CD4-positive, CD25-positive, alpha-beta regulatory T cell (primary cell): ENCODE data around the gene DENND4B. TPM values are rescaled to one million over a fixed set of nuclear protein-coding genes. Genes with fewer than 3 reads are reported as not detected.

ENCODE experiments used
- ATAC-seq, 2 donors: fragments of 150-1000 bp; cut with Tn5 transposase; one replicate each; pipeline ENCODE4 v1.10.0; 2021; ENCODE audit warnings: low read depth in 2 of 2, moderate number of reproducible peaks in 2 of 2, moderate library complexity in 1 of 2
- DNase-seq, 3 donors: peaks; one replicate each; pipeline versions ENCODE4 v3.0.0 to v3.0.0-alpha.2; 2012 to 2022; ENCODE audit warnings: mixed read lengths in 1 of 3
- H3K27ac ChIP-seq: one replicate; pipeline ENCODE4 v1.7.0; 2013; ENCODE audit warnings: mild to moderate bottlenecking, low read length; ENCODE audit not compliant: insufficient read depth, poor library complexity, severe bottlenecking
- H3K27me3 ChIP-seq: one replicate; pipeline ENCODE4 v1.7.0; 2013; ENCODE audit warnings: low read length; ENCODE audit not compliant: control insufficient read depth, insufficient read depth
- H3K36me3 ChIP-seq: one replicate; pipeline ENCODE4 v1.7.0; 2013; ENCODE audit warnings: mild to moderate bottlenecking, low read length, moderate library complexity; ENCODE audit not compliant: control insufficient read depth, insufficient read depth
- H3K4me1 ChIP-seq: 2 replicates; pipeline ENCODE4 v1.7.0; 2013; ENCODE audit warnings: mild to moderate bottlenecking, low read length; ENCODE audit not compliant: insufficient read depth, control insufficient read depth, poor library complexity, severe bottlenecking
- H3K4me3 ChIP-seq: one replicate; pipeline ENCODE4 v1.7.0; 2013; ENCODE audit warnings: low read depth, mild to moderate bottlenecking, low read length, moderate library complexity
- H3K9me3 ChIP-seq, 2 experiments: 1 replicate in 1 of 2; 2 replicates in 1 of 2; pipeline ENCODE4 v1.7.0; 2013; ENCODE audit warnings: low read length in 2 of 2, mild to moderate bottlenecking in 1 of 2, moderate library complexity in 1 of 2; ENCODE audit not compliant: control insufficient read depth in 2 of 2
- H3K27ac Mint-ChIP-seq, 3 donors: one replicate each; pipeline ENCODE4 v1.8.0; 2020 to 2022; ENCODE audit warnings: mild to moderate bottlenecking in 3 of 3, mixed read lengths in 3 of 3, moderate library complexity in 2 of 3
- H3K27me3 Mint-ChIP-seq: one replicate; pipeline ENCODE4 v1.8.0; 2022; ENCODE audit warnings: mild to moderate bottlenecking, mixed read lengths
- H3K36me3 Mint-ChIP-seq: one replicate; pipeline ENCODE4 v1.8.0; 2020; ENCODE audit warnings: mixed read lengths
- H3K4me1 Mint-ChIP-seq, 4 donors: one replicate each; pipeline ENCODE4 v1.8.0; 2020 to 2022; ENCODE audit warnings: mixed read lengths in 4 of 4, mild to moderate bottlenecking in 1 of 4
- H3K4me3 Mint-ChIP-seq, 4 donors: one replicate each; pipeline ENCODE4 v1.8.0; 2020 to 2022; ENCODE audit warnings: mild to moderate bottlenecking in 4 of 4, mixed read lengths in 4 of 4, moderate library complexity in 3 of 4
- H3K9me3 Mint-ChIP-seq, 7 donors: one replicate each; pipeline ENCODE4 v1.8.0; 2020 to 2022; ENCODE audit warnings: mixed read lengths in 7 of 7, mild to moderate bottlenecking in 3 of 7, moderate library complexity in 2 of 7
- polyA plus RNA-seq, 4 donors: library from polyadenylated mRNA; unstranded; fragments of 300-500 nt; fragmentation: Illumina TruSeq; gene quantifications; one replicate each; pipeline ENCODE4 v1.2.3, GENCODE V29; 2021
- total RNA-seq: library from RNA; stranded (reverse); gene quantifications from one replicate; pipeline ENCODE4 v1.2.3, GENCODE V29; 2022

The DENND4B gene
- total and polyA plus RNA-seq, 5 donors from 2014 or later = 11.2 to 133 (median 13.7) TPM

- peak overlapping the region in 1 of 4 donors; percentile 38 for H3K4me3 Mint-ChIP-seq
- H3K36me3 ChIP-seq = peaks cover 28% of the 10 kb centered on the region
- peaks cover under 1% of the 10 kb centered on the region for H3K27me3 Mint-ChIP-seq
- no peaks in the 10 kb centered on the region for H3K9me3 Mint-ChIP-seq
- peaks cover 6 to 15% (median 9%) of the 10 kb centered on the region in 4 donors for H3K4me1 Mint-ChIP-seq
- DNase-seq (peak in 1 of 3 donors; percentile 11), ATAC-seq (no peak)
- peaks cover 2% of the 10 kb centered on the region for H3K36me3 Mint-ChIP-seq
- H3K27ac ChIP-seq = no peak overlapping the region
- no peaks in the 10 kb centered on the region for H3K27me3 ChIP-seq
- H3K9me3 ChIP-seq = no peaks in the 10 kb centered on the region
- peak overlapping the region in 1 of 3 donors; percentile 59 for H3K27ac Mint-ChIP-seq
- H3K4me1 ChIP-seq = peaks cover 10% of the 10 kb centered on the region
- H3K4me3 ChIP-seq = no peak overlapping the region
Measured at GRCh38 chr1:153928245-153928644, 18.3 kb downstream of the DENND4B start.

GRCh38 chr1:153926405-153926804, 20.1 kb downstream of the DENND4B start:
- Mint-ChIP-seq H3K27ac (no peak overlapping the region), H3K9me3 (no peaks in the 10 kb centered on the region), H3K4me1 (peaks cover 7 to 24% (median 16%) of the 10 kb centered on the region in 4 donors), H3K36me3 (no peaks in the 10 kb centered on the region), H3K27me3 (peaks cover 6% of the 10 kb centered on the region), H3K4me3 (peak overlapping the region in 1 of 4 donors; percentile 75)
- Histone ChIP-seq H3K9me3 (no peaks in the 10 kb centered on the region), H3K27me3 (no peaks in the 10 kb centered on the region), H3K4me3 (no peak overlapping the region), H3K27ac (no peak overlapping the region), H3K4me1 (peaks cover 14% of the 10 kb centered on the region), H3K36me3 (peaks cover 14% of the 10 kb centered on the region)
- DNase-seq (no peak), ATAC-seq (no peak)

- no peaks in the 10 kb centered on the region for H3K36me3 Mint-ChIP-seq
- H3K27ac Mint-ChIP-seq = peak within 1 kb of the TSS; percentile 93 to 99 (median 96)
- H3K4me1 Mint-ChIP-seq = peaks cover 25 to 49% (median 40%) of the 10 kb centered on the region in 4 donors
- Histone ChIP-seq H3K9me3 (no peaks in the 10 kb centered on the region), H3K36me3 (peaks cover 4% of the 10 kb centered on the region), H3K27ac (peak within 1 kb of the TSS; percentile 96), H3K27me3 (no peaks in the 10 kb centered on the region), H3K4me1 (peaks cover 39% of the 10 kb centered on the region), H3K4me3 (peak within 1 kb of the TSS; percentile 97)
- peak; percentile 99 to 100 (median 99) for DNase-seq
- peaks cover 6% of the 10 kb centered on the region for H3K27me3 Mint-ChIP-seq
- H3K9me3 Mint-ChIP-seq = peaks cover 0 to 1% (median 0%) of the 10 kb centered on the region in 7 donors
- H3K4me3 Mint-ChIP-seq = peak within 1 kb of the TSS; percentile 93 to 97 (median 96)
- peak; percentile 94 for ATAC-seq
Measured at GRCh38 chr1:153922972-153923925, 23.3 kb downstream of the DENND4B start, which contains the start of gene GATAD2B. Gene GATAD2B (minus strand): TSS chr1:153922972. CDS start chr1:153828347, 94,625 bp downstream.

GRCh38 chr1:153922076-153922971, 24.2 kb downstream of the DENND4B start:
- Histone ChIP-seq H3K36me3 (peaks cover 6% of the 10 kb centered on the region), H3K27me3 (no peaks in the 10 kb centered on the region), H3K9me3 (no peaks in the 10 kb centered on the region), H3K4me3 (peak overlapping the region; percentile 90), H3K27ac (peak overlapping the region; percentile 74), H3K4me1 (peaks cover 39% of the 10 kb centered on the region)
- H3K27me3 Mint-ChIP-seq = peaks cover 6% of the 10 kb centered on the region
- H3K27ac Mint-ChIP-seq = peak overlapping the region; percentile 93 to 99 (median 96)
- H3K9me3 Mint-ChIP-seq = peaks cover 0 to 1% (median 0%) of the 10 kb centered on the region in 7 donors
- H3K4me1 Mint-ChIP-seq = peaks cover 31 to 55% (median 42%) of the 10 kb centered on the region in 4 donors
- peak in 2 of 3 donors; percentile 41 to 77 for DNase-seq
- peak; percentile 12 for ATAC-seq
- peak overlapping the region; percentile 93 to 97 (median 96) for H3K4me3 Mint-ChIP-seq
- no peaks in the 10 kb centered on the region for H3K36me3 Mint-ChIP-seq

GRCh38 chr1:153921803-153922075, 24.8 kb downstream of the DENND4B start:
- no peaks in the 10 kb centered on the region for H3K36me3 Mint-ChIP-seq
- peak overlapping the region; percentile 90 to 99 (median 96) for H3K27ac Mint-ChIP-seq
- Histone ChIP-seq H3K36me3 (peaks cover 6% of the 10 kb centered on the region), H3K27me3 (no peaks in the 10 kb centered on the region), H3K4me3 (peak overlapping the region; percentile 90), H3K27ac (peak overlapping the region; percentile 74), H3K4me1 (peaks cover 39% of the 10 kb centered on the region), H3K9me3 (no peaks in the 10 kb centered on the region)
- H3K4me3 Mint-ChIP-seq = peak overlapping the region; percentile 91 to 96 (median 93)
- peaks cover 0 to 1% (median 0%) of the 10 kb centered on the region in 7 donors for H3K9me3 Mint-ChIP-seq
- peaks cover 31 to 58% (median 42%) of the 10 kb centered on the region in 4 donors for H3K4me1 Mint-ChIP-seq
- DNase-seq (peak in 1 of 3 donors; percentile 13), ATAC-seq (no peak)
- H3K27me3 Mint-ChIP-seq = peaks cover 6% of the 10 kb centered on the region

GRCh38 chr1:153921080-153921802, 25.3 kb downstream of the DENND4B start:
- Mint-ChIP-seq H3K27ac (peak overlapping the region; percentile 90 to 99 (median 96)), H3K36me3 (no peaks in the 10 kb centered on the region), H3K4me3 (peak overlapping the region; percentile 91 to 96 (median 93)), H3K27me3 (peaks cover 6% of the 10 kb centered on the region), H3K9me3 (peaks cover 0 to 1% (median 0%) of the 10 kb centered on the region in 7 donors), H3K4me1 (peaks cover 34 to 60% (median 43%) of the 10 kb centered on the region in 4 donors)
- no peak for ATAC-seq
- H3K36me3 ChIP-seq = peaks cover 7% of the 10 kb centered on the region
- H3K4me1 ChIP-seq = peaks cover 39% of the 10 kb centered on the region
- H3K9me3 ChIP-seq = no peaks in the 10 kb centered on the region
- DNase-seq = no peak
- no peaks in the 10 kb centered on the region for H3K27me3 ChIP-seq
- H3K27ac ChIP-seq = peak overlapping the region; percentile 74
- H3K4me3 ChIP-seq = peak overlapping the region; percentile 90
